Sigmoid colon (tissue), 4 donors: ENCODE data around the gene DAPK1.

Experiments
- EP300 ChIP-seq, 4 donors: sonication (generic); formaldehyde crosslinking; IDR thresholded peaks; one replicate each; pipeline ENCODE4 v1.6.1; 2017; ENCODE audit warnings: antibody characterized with exemption in 4 of 4
- TF ChIP-seq, protein P1 (sequence below), 4 experiments: fragments of 450-650 bp in 3 of 4; fragments of 200-600 bp in 1 of 4; IDR thresholded peaks; one replicate each; pipeline ENCODE4 v1.5.1; 2016 to 2019; ENCODE audit warnings: antibody characterized with exemption in 4 of 4, mild to moderate bottlenecking in 3 of 4, moderate library complexity in 2 of 4

- TF ChIP-seq, protein P1, sequence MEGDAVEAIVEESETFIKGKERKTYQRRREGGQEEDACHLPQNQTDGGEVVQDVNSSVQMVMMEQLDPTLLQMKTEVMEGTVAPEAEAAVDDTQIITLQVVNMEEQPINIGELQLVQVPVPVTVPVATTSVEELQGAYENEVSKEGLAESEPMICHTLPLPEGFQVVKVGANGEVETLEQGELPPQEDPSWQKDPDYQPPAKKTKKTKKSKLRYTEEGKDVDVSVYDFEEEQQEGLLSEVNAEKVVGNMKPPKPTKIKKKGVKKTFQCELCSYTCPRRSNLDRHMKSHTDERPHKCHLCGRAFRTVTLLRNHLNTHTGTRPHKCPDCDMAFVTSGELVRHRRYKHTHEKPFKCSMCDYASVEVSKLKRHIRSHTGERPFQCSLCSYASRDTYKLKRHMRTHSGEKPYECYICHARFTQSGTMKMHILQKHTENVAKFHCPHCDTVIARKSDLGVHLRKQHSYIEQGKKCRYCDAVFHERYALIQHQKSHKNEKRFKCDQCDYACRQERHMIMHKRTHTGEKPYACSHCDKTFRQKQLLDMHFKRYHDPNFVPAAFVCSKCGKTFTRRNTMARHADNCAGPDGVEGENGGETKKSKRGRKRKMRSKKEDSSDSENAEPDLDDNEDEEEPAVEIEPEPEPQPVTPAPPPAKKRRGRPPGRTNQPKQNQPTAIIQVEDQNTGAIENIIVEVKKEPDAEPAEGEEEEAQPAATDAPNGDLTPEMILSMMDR (IDR thresholded peaks at IDR 0.05): peak; percentile 52 to 78 (median 70)
- TF ChIP-seq EP300 (IDR thresholded peaks at IDR 0.05): no peak
Observed at GRCh38 chr9:87678650-87679355, 181.1 kb downstream of the DAPK1 start.
